SH-SY5Y (cell line): Measurements from ENCODE around the gene SORCS3.
A peak's percentile ranks its signal among the peaks of the same experiment; 100 is the strongest.

Source experiments
- GATA2 ChIP-seq: IDR thresholded peaks from 2 replicates; pipeline ENCODE4 v1.6.1; 2011; ENCODE audit warnings: mild to moderate bottlenecking, low read depth, low read length
- GATA3 ChIP-seq: IDR thresholded peaks from 2 replicates; pipeline ENCODE4 v1.6.1; 2011; ENCODE audit warnings: low read depth, mild to moderate bottlenecking, low read length, moderate library complexity

SORCS3 gene

GRCh38 chr10:105262666-105263065, 621.6 kb downstream of the SORCS3 start:
- TF ChIP-seq GATA2 (no peak), GATA3 (no peak)

GRCh38 chr10:105266966-105267539, 626.0 kb downstream of the SORCS3 start:
- TF ChIP-seq GATA3 (no peak), GATA2 (no peak)

DNA sequence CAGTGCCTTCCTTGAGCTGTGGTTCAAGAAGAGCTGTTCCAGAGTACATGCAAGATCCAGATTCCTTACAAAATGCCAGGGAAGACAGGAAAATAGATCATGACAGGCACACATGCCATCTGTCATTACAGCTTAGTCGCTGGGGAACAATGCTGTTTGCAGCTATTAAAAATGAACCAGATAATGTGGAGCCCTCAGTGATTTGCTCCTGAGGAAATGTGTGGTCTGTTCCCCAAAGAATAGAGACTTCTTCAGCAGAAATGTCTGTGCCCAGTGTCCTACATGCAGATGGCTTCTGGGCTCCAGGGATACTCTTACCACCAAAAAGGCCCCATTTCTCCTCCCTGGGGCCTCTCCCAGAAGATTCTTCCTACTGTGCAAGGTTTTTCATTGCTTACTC, 627.9 kb downstream of the SORCS3 start:
- TF ChIP-seq GATA3, result no peak
- no peak for TF ChIP-seq GATA2

DNA sequence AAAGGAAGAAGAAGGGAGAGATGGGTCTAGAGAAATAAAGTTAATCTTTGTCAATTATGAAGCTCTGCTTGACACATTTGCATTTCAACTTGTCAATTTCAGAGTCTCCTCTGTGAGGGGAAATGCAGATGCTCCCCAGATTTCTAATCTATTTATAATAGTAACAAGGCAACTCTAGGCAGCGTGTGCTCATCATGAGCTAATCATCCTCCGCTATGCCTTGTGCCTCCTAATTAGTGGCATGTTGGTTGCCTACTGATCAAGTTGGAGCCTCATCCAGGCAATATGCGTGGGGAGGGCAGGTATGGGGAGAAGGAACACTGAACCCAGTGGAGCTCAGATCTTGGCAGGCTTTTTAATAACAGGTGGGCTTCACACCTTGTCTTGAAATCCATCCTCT, 628.6 kb downstream of the SORCS3 start:
- TF ChIP-seq GATA2 (no peak), GATA3 (no peak)

DNA sequence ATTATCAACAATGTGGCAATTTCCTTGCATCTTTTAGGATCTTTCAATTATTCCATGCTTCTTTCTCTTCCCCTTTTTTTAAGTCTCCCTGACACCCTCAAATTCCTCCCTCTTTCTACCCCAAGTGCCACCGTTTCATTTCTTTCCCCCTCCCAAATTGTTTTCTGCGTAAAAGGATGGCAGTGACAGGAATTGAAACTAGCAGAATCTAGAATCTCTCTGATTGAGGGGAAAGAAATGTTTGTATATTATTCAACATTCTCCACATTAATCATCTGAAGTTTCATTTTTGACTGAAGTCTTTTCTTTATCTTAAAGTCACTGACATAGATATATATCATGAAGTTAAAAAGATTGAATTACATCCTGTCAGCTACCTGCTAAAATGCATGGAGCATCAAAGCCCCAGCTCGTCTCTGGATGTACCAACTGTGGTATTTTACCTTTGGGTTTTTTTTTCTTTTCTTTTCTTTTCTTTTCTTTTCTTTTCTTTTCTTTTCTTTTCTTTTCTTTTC, 633.5 kb downstream of the SORCS3 start:
- no peak for TF ChIP-seq GATA2
- TF ChIP-seq GATA3, result no peak

DNA sequence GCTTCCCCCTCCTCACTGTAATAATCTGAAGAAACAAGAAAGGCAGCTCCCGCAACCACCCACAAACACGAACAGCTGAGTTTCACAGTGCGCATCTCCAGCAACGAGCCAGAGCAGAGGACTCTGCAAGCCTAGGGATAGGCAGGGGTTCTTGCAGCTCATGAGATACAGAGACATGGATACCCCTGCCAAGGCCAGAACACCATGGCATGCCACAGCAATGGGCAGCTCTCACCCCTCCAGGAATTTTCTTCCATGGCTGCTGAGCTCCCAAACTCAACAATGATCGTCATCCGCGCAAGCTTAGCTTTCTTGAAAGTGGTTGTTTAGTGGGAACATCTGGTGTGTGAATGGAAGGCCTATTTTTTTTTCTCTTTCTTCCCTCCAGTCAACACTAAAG, 637.3 kb downstream of the SORCS3 start:
- TF ChIP-seq GATA2 (no peak), GATA3 (no peak)

- TF ChIP-seq GATA2, result no peak
- no peak for TF ChIP-seq GATA3
Measured at GRCh38 chr10:105279101-105279500, 638.0 kb downstream of the SORCS3 start.

GRCh38 chr10:105280895-105281294, 639.8 kb downstream of the SORCS3 start:
- TF ChIP-seq GATA2 (no peak), GATA3 (no peak)

DNA sequence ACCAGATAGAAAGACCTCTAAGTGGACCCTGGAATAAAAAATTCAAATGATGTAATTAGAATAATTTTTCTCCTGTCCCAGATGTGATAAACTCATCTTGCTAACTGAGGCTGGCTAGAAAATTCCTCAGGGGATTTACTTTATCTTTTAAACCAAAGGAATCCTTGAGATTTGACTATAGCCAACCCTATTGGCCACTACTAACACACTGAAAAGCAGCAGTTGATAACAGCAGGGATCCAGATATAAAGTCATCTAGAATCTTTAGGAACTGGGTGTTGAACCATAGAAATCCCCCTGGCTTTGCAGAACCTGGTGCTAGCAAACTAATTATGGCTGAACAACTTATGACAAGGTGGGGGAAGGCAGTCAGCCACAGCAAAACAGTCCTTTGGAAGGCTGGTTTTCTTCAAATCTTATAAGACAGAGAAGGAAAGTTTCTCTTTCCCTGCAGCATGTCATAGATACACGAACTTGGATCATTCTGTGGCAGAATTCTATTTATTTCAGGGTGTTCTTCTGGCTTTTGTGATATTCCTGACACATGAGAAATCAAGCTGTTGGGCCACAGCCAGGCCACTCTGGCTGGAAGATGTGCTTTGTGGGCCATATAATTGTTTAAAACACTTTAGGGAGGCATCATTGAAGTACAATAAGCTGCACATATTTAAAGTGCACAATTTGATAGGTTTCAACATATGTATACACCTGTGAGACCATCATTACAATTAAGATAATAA, 643.6 kb downstream of the SORCS3 start:
- no peak for TF ChIP-seq GATA2
- TF ChIP-seq GATA3, result no peak

DNA sequence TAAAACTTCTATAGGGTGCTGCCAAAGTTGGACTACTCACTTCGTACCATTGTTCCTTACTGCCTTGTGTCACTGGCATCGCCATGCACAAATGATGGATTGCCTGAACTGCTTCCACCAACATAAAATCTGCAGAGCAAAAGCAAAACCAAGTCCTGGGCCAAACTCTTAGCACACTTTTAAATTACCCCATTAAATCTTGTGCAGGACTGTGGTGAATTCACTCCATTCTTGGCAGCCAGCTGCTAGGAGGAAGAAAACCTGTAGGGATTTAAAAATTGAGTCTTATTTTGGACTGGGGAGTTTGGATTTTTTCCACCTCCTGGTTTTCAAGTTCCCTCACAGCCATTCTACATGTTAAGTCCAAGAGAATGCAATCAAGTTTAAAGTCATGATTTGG, 646.9 kb downstream of the SORCS3 start:
- no peak for TF ChIP-seq GATA3
- TF ChIP-seq GATA2, result no peak

DNA sequence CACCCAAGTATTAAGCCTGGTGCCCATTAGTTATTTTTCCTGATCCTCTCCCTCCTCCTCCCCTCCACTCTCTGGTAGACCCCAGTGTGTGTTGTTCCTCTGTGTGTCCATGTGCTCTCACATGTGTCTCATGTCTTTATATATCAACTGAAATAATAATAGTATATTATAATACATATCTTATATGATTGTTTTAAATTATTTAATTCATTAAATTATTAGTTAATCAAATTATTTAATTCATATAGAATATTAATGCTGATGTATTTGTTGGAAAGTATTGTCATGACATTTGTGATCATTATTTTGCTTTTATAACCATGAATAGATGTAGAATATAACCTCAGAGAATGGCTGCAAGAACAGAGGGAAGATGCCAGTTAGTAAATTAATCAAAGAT, 647.5 kb downstream of the SORCS3 start:
- TF ChIP-seq GATA3 (no peak), GATA2 (no peak)

DNA sequence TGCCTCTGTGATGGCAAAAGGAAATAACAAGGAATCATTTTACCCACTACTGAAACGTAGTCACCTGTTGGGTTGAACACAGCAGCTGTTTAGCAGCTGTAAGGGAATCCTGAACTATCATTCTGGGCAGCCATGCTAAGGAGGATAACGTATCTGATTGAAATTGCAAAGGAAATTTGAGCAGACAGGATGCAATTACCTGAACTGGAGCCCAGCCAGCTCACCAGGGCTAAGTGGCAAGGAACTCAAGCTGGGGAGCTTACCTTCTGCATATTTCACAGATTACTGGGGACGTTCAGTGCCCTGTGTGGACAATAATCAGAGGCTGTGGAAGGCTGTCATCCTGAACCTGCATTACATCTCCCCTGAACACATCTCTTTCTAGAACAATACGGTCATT, 650.5 kb downstream of the SORCS3 start:
- TF ChIP-seq GATA3 (no peak), GATA2 (peak; percentile 60)

DNA sequence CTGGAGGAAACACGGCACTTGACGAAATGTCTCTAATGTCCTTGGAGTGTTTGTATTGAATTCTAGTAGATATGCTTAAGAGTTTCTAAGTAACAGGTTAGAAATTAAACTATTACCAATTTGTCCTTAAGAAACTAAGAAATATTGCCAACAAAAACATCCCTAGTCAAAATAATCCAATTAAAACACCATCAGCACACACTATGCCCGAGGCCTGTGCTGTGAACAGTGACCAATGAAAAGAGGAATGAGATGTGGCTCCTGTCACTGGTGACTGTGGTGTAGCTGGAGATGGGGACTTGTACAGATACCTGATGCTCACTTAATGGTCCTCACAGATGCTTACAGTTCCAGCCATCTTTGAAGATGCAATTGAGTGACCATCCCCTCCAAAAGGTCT, 651.1 kb downstream of the SORCS3 start:
- TF ChIP-seq GATA2, result no peak
- TF ChIP-seq GATA3, result no peak
